SJSA1 (cell line): ENCODE results near the gene TARS2. TPM values are rescaled to one million over a fixed set of nuclear protein-coding genes. Genes with fewer than 3 reads are reported as not detected.

Experiments used
- DNase-seq, 2 experiments: peaks; one replicate each; pipeline ENCODE4 v3.0.0-alpha.2; 2015 to 2020; ENCODE audit warnings: low spot score in 2 of 2, low read depth in 1 of 2
- H3K27ac ChIP-seq: fragments of 250-450 bp; sonication (Bioruptor Pico); 2 replicates; pipeline ENCODE4 v1.5.1; 2020; ENCODE audit warnings: mild to moderate bottlenecking, moderate library complexity
- H3K27me3 ChIP-seq: fragments of 250-450 bp; sonication (Bioruptor Pico); replicated peaks from 2 replicates; pipeline ENCODE4 v1.5.1; 2020; ENCODE audit warnings: mild to moderate bottlenecking, moderate library complexity
- H3K36me3 ChIP-seq: fragments of 250-450 bp; sonication (Bioruptor Pico); 2 replicates; pipeline ENCODE4 v1.5.1; 2020; ENCODE audit warnings: mild to moderate bottlenecking
- H3K4me1 ChIP-seq: fragments of 250-450 bp; sonication (Bioruptor Pico); replicated peaks from 2 replicates; pipeline ENCODE4 v1.6.1; 2021; ENCODE audit warnings: mild to moderate bottlenecking
- H3K4me3 ChIP-seq: fragments of 250-450 bp; sonication (Bioruptor Pico); 2 replicates; pipeline ENCODE4 v1.5.1; 2020; ENCODE audit warnings: mild to moderate bottlenecking
- H3K9me3 ChIP-seq: fragments of 250-450 bp; sonication (Bioruptor Pico); replicated peaks from 2 replicates; pipeline ENCODE4 v1.5.1; 2020; ENCODE audit warnings: mild to moderate bottlenecking
- total RNA-seq: library from RNA; depleted of rRNA; stranded (reverse); fragments of >200 nt; shearing (Covaris generic); gene quantifications from 2 replicates; pipeline ENCODE4 v1.2.3, GENCODE V29; 2014

TARS2 gene
- total RNA-seq, 1 experiment from 2014 or later, result 8.7 TPM

- Histone ChIP-seq H3K27me3 (no peaks in the 10 kb centered on the region), H3K4me3 (no peak overlapping the region), H3K27ac (no peak overlapping the region), H3K36me3 (no peaks in the 10 kb centered on the region), H3K4me1 (peaks cover 33% of the 10 kb centered on the region), H3K9me3 (no peaks in the 10 kb centered on the region)
- no peak for DNase-seq
These were observed 48.5 kb downstream of the TARS2 start for GRCh38 chr1:150535511-150536287.

- Histone ChIP-seq H3K36me3 (no peaks in the 10 kb centered on the region), H3K27me3 (no peaks in the 10 kb centered on the region), H3K27ac (peak overlapping the region; percentile 97), H3K4me1 (peaks cover 33% of the 10 kb centered on the region), H3K4me3 (no peak overlapping the region), H3K9me3 (no peaks in the 10 kb centered on the region)
- DNase-seq, result no peak
These were observed 49.9 kb downstream of the TARS2 start for GRCh38 chr1:150536836-150537731.

GRCh38 chr1:150537732-150538684 is 50.8 kb downstream of the TARS2 start:
- Histone ChIP-seq H3K4me3 (no peak overlapping the region), H3K4me1 (peaks cover 33% of the 10 kb centered on the region), H3K27me3 (no peaks in the 10 kb centered on the region), H3K36me3 (no peaks in the 10 kb centered on the region), H3K27ac (peak overlapping the region; percentile 97), H3K9me3 (no peaks in the 10 kb centered on the region)
- DNase-seq, result peak; percentile 84 to 88

- H3K4me3 ChIP-seq, result no peak overlapping the region
- DNase-seq, result no peak
- H3K4me1 ChIP-seq, result peaks cover 7% of the 10 kb centered on the region
- no peaks in the 10 kb centered on the region for H3K36me3 ChIP-seq
- no peak overlapping the region for H3K27ac ChIP-seq
- H3K9me3 ChIP-seq, result no peaks in the 10 kb centered on the region
- H3K27me3 ChIP-seq, result no peaks in the 10 kb centered on the region
These were observed 56.4 kb downstream of the TARS2 start for GRCh38 chr1:150543500-150544143.

GRCh38 chr1:150544204-150544603 is 57.0 kb downstream of the TARS2 start:
- Histone ChIP-seq H3K27ac (no peak overlapping the region), H3K9me3 (no peaks in the 10 kb centered on the region), H3K4me3 (no peak overlapping the region), H3K36me3 (no peaks in the 10 kb centered on the region), H3K27me3 (no peaks in the 10 kb centered on the region), H3K4me1 (peaks cover 7% of the 10 kb centered on the region; the same call in 1 of the 2 replicates)
- DNase-seq, result no peak

- Histone ChIP-seq H3K9me3 (no peaks in the 10 kb centered on the region), H3K4me3 (no peak overlapping the region), H3K4me1 (peaks cover 12% of the 10 kb centered on the region), H3K27me3 (no peaks in the 10 kb centered on the region), H3K36me3 (no peaks in the 10 kb centered on the region), H3K27ac (no peak overlapping the region)
- DNase-seq, result no peak
These were observed 58.3 kb downstream of the TARS2 start for GRCh38 chr1:150545486-150546032.

GRCh38 chr1:150546294-150546937 is 59.2 kb downstream of the TARS2 start:
- Histone ChIP-seq H3K36me3 (no peaks in the 10 kb centered on the region), H3K4me1 (peaks cover 12% of the 10 kb centered on the region), H3K9me3 (no peaks in the 10 kb centered on the region), H3K27ac (no peak overlapping the region), H3K4me3 (no peak overlapping the region), H3K27me3 (no peaks in the 10 kb centered on the region)
- DNase-seq, result no peak

GRCh38 chr1:150548324-150548631 is 61.1 kb downstream of the TARS2 start:
- H3K27ac ChIP-seq, result no peak overlapping the region
- H3K36me3 ChIP-seq, result no peaks in the 10 kb centered on the region
- no peaks in the 10 kb centered on the region for H3K27me3 ChIP-seq
- peaks cover 16% of the 10 kb centered on the region for H3K4me1 ChIP-seq
- peak overlapping the region; percentile 43 for H3K4me3 ChIP-seq
- DNase-seq, result no peak
- no peaks in the 10 kb centered on the region for H3K9me3 ChIP-seq

- no peak within 1 kb of the TSS for H3K27ac ChIP-seq
- H3K9me3 ChIP-seq, result no peaks in the 10 kb centered on the region
- H3K27me3 ChIP-seq, result no peaks in the 10 kb centered on the region
- H3K4me1 ChIP-seq, result peaks cover 16% of the 10 kb centered on the region
- peak; percentile 65 to 80 for DNase-seq
- H3K4me3 ChIP-seq, result peak within 1 kb of the TSS; percentile 43
- H3K36me3 ChIP-seq, result no peaks in the 10 kb centered on the region
These were observed 61.6 kb downstream of the TARS2 start, which contains the start of gene ADAMTSL4 for GRCh38 chr1:150548632-150549495. Gene ADAMTSL4 (plus strand): TSS chr1:150549408. CDS start chr1:150552289, 2,881 bp downstream.

GRCh38 chr1:150549496-150550221 is 62.4 kb downstream of the TARS2 start:
- no peaks in the 10 kb centered on the region for H3K27me3 ChIP-seq

More at GRCh38 chr1:150549496-150550221, 62.4 kb downstream of the TARS2 start:
- DNase-seq, result no peak
- Histone ChIP-seq H3K4me3 (peak overlapping the region; percentile 43), H3K27ac (no peak overlapping the region), H3K4me1 (peaks cover 16% of the 10 kb centered on the region), H3K9me3 (no peaks in the 10 kb centered on the region), H3K36me3 (no peaks in the 10 kb centered on the region)
